GM10248 (cell line): ENCODE measurements around the gene GID4.

ENCODE experiments used
- CTCF ChIA-PET: fragments of 300-600 bp; sonication (Branson Sonifier 250); formaldehyde crosslinking; extraction: SDS; loops from one replicate; lab custom pipeline; 2021; ENCODE audit warnings: antibody characterized with exemption; lab: Yijun Ruan, JAX
- POLR2A ChIA-PET: fragments of 350-650 bp; sonication (Branson Sonifier 250); formaldehyde crosslinking; extraction: SDS; loops from one replicate; lab custom pipeline; 2020; ENCODE audit warnings: antibody characterized with exemption; lab: Yijun Ruan, JAX
- DNase-seq: peaks from one replicate; pipeline ENCODE4 v3.0.0; 2012; ENCODE audit errors: extremely low spot score
- TF ChIP-seq, protein P1 (sequence below): IDR thresholded peaks from 2 replicates; pipeline ENCODE4 v1.5.1; 2012; ENCODE audit warnings: mild to moderate bottlenecking, low read depth; ENCODE audit errors: extremely low read depth, missing control alignments, control extremely low read depth

The GID4 gene

DNA sequence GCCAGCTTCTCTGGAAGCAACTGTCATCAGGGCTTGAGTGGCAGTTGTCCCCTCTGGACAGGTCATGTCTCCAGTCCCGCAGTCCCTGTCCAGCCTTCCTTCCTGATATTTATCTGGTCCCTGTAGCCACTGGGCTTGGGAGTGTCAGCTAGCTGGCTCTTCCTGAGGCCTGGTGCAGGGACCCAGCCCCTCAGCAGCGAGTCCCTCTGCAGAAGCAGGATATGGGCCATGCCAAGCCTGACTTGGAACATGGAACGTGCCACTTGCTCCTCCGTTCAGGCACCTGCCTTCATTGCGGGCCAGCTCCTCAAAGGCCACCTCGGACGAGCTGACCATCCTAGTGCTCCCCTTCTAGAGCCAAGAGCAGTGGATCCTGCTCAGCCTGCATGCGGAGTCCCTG, 40.3 kb upstream of the GID4 start:
- TF ChIP-seq, protein P1, sequence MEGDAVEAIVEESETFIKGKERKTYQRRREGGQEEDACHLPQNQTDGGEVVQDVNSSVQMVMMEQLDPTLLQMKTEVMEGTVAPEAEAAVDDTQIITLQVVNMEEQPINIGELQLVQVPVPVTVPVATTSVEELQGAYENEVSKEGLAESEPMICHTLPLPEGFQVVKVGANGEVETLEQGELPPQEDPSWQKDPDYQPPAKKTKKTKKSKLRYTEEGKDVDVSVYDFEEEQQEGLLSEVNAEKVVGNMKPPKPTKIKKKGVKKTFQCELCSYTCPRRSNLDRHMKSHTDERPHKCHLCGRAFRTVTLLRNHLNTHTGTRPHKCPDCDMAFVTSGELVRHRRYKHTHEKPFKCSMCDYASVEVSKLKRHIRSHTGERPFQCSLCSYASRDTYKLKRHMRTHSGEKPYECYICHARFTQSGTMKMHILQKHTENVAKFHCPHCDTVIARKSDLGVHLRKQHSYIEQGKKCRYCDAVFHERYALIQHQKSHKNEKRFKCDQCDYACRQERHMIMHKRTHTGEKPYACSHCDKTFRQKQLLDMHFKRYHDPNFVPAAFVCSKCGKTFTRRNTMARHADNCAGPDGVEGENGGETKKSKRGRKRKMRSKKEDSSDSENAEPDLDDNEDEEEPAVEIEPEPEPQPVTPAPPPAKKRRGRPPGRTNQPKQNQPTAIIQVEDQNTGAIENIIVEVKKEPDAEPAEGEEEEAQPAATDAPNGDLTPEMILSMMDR: no peak
- no peak for DNase-seq
- ChIA-PET POLR2A (no interaction called here), CTCF (interaction anchor here (1.7 kb wide), 1 partner anchor 34 kb away, joined by 4 read pairs; no protein-coding TSS in a partner anchor)

DNA sequence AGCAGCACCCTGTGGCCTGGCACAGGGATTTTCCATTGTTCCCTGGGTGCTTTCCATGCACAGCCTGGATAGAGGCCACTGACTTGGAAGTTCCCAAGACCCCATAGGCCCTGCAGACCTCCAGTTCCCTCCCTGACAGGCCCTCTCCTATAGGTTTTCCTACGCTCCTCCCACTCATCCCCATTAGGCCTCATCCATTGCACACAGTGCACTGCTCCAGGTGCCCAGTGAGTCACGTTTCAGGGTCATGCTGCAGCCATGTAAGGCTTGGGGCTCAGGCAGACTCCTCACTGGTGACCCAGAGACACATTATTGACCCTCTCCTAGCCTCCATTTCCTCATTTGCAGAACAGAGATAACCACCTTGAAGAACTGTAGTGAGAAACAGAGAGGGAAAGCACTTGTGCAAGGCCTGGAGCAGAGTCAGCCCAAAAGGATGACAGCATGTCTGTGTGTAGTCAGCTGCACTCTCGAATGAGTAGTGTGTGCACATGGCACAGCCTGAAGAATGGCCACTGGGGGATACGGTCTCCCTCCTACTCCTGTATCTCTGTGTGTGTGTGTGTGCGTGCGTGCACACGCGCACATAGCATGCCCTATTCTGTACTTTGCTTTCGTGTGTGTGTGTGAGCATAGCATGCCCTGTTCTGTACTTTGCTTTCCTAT, 39.7 kb upstream of the GID4 start:
- no peak for DNase-seq
- TF ChIP-seq, protein P1: no peak
- ChIA-PET POLR2A (no interaction called here), CTCF (no interaction called here)

- TF ChIP-seq, protein P1: no peak
- ChIA-PET CTCF (no interaction called here), POLR2A (no interaction called here)
- DNase-seq: no peak
These were observed 39.2 kb upstream of the GID4 start for GRCh38 chr17:18000030-18000408.

GRCh38 chr17:18002171-18002570, 37.0 kb upstream of the GID4 start:
- ChIA-PET POLR2A (no interaction called here), CTCF (interaction anchor here (1.2 to 1.4 kb wide), 2 partner anchors 12 to 59 kb away, joined by 3 read pairs; no protein-coding TSS in a partner anchor)
- no peak for DNase-seq
- TF ChIP-seq, protein P1: no peak

GRCh38 chr17:18004345-18004744, 34.9 kb upstream of the GID4 start:
- CTCF ChIA-PET: interaction anchor here (0.7 to 1.5 kb wide), 7 partner anchors 10 to 85 kb away, joined by 3 to 5 read pairs (median 4); no protein-coding TSS in a partner anchor
- POLR2A ChIA-PET: no interaction called here
- TF ChIP-seq, protein P1: no peak
- no peak for DNase-seq

GRCh38 chr17:18004884-18005305, 34.3 kb upstream of the GID4 start:
- ChIA-PET CTCF (interaction anchor here (0.7 to 1.5 kb wide), 6 partner anchors 11 to 86 kb away, joined by 3 to 5 read pairs (median 4); no protein-coding TSS in a partner anchor), POLR2A (no interaction called here)
- TF ChIP-seq, protein P1: no peak
- DNase-seq: no peak
